ENCODE data around the gene ESR2.
"Not testable (repeated sequence)": the region's sequence is repeated elsewhere in the genome, so short reads cannot be mapped to it uniquely, and the experiment has no call there.

The ESR2 gene

GRCh38 chr14:64075613-64076005 is 218.6 kb downstream of the ESR2 start:
- no peak for DNase-seq

- DNase-seq, result no peak
These were observed 219.1 kb downstream of the ESR2 start for GRCh38 chr14:64074961-64075612.

GRCh38 chr14:64069634-64070359 is 224.4 kb downstream of the ESR2 start:
- no peak for DNase-seq

GRCh38 chr14:64064447-64064846 is 229.7 kb downstream of the ESR2 start:
- no peak for DNase-seq

GRCh38 chr14:64062381-64063115 is 231.6 kb downstream of the ESR2 start:
- DNase-seq, result no peak

GRCh38 chr14:64061706-64062105 is 232.5 kb downstream of the ESR2 start:
- DNase-seq, result no peak

- no peak for DNase-seq
These were observed 233.1 kb downstream of the ESR2 start for GRCh38 chr14:64061115-64061514.

GRCh38 chr14:64060648-64061096 is 233.5 kb downstream of the ESR2 start:
- no peak for DNase-seq

- DNase-seq, result no peak
These were observed 234.0 kb downstream of the ESR2 start for GRCh38 chr14:64060199-64060545.

- no peak for DNase-seq
These were observed 234.5 kb downstream of the ESR2 start for GRCh38 chr14:64059454-64060198.

- DNase-seq, result no peak
These were observed 240.2 kb downstream of the ESR2 start for GRCh38 chr14:64053694-64054669.

GRCh38 chr14:64049616-64050381 is 244.4 kb downstream of the ESR2 start:
- no peak for DNase-seq

GRCh38 chr14:64045091-64045490 is 249.1 kb downstream of the ESR2 start:
- DNase-seq, result no peak

GRCh38 chr14:64043296-64043695 is 250.9 kb downstream of the ESR2 start:
- DNase-seq, result not testable (repeated sequence)

- no peak for DNase-seq
These were observed 254.1 kb downstream of the ESR2 start for GRCh38 chr14:64040044-64040443.

- no peak for DNase-seq
These were observed 255.2 kb downstream of the ESR2 start for GRCh38 chr14:64038841-64039542.

- DNase-seq, result not testable (repeated sequence)
These were observed 256.1 kb downstream of the ESR2 start for GRCh38 chr14:64037869-64038745.

- DNase-seq, result no peak
These were observed 259.0 kb downstream of the ESR2 start for GRCh38 chr14:64035143-64035542.
